HG02885 (cell line): ENCODE data around the gene ZBTB17.

Source experiments
- ATAC-seq: cut with Tn5 transposase; IDR thresholded peaks from one replicate; pipeline ENCODE4 v1.9.1; 2021; ENCODE audit warnings: mild to moderate bottlenecking; ENCODE audit not compliant: unreplicated experiment, poor library complexity

The ZBTB17 gene

DNA sequence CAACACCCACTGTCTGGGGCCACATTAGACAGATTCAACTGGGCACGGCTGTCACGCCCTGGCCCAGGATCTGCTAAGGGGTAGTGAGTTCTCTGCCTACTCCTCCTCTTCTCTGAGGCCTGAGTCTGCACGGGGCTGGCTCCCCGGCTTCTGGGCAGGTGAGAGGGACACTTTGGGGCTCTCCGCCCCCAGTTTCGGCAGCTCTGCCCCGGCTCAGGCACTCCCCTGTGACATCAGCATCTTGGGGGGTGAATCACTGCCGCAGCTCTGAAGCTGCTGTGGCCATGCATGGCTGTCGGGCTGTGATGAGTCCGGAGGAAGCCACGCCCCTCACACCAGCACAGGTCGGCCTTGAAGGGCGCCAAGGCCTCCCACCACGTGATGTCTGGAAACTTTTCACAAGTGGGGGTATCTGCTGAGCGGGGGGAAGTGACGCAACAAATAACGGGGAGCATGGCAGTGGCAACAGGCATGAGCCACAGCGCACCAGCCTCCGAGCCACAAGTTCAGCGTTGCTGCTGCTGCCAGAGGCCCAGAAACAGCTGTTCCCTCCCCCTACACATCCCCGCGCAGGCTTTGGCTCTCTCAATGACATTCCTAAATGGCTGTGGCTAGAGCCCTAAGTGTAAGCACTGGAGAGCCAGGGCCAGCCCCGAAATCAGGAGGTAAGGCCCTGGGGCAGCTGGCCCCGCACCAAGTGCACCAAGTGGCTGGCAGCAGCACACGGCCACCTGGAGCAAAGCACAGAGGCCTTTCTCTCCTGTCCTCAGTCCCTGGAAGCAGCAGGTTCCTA lies 26.3 kb downstream of the ZBTB17 start:
- peak; percentile 82 for ATAC-seq

DNA sequence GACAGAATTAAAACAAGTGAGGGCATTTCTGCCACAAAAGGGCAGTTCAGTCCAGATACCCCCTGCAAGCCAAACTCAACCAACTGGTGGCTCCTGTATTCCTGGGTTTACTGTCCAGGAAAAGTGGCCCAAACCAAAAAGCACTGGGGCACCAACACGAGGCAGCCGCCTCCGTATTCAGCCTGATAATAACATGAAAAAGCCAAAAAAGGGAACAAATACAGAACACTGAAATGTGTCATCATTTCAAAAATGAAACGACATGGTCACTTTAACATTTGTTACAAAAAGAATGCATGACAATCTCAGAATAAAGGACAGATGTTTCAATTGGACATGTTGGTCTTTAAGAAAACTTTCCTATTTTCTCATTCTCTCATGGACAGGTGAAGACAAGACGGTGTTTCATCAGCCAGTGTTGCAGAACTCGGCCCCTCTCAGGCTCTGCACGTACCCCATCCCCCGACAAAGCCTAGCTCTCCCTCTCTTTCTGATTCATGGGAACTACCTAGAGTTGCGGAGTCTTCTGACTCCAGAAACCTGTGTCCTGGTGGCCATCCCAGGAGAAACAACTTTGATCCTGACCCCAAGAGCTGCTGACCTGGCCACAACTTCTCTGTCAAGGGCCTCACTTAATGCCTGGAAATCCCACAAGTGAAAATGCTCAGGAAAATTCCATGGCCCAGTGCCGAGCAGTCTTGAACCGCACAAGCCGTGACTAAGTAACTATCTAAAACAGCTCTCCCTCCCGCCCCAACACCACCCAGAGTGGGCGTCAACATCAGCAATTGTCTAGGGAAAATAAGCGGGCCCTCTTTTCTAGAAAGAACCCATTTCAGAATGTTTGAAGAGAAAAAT lies 27.1 kb downstream of the ZBTB17 start:
- ATAC-seq = peak; percentile 13

DNA sequence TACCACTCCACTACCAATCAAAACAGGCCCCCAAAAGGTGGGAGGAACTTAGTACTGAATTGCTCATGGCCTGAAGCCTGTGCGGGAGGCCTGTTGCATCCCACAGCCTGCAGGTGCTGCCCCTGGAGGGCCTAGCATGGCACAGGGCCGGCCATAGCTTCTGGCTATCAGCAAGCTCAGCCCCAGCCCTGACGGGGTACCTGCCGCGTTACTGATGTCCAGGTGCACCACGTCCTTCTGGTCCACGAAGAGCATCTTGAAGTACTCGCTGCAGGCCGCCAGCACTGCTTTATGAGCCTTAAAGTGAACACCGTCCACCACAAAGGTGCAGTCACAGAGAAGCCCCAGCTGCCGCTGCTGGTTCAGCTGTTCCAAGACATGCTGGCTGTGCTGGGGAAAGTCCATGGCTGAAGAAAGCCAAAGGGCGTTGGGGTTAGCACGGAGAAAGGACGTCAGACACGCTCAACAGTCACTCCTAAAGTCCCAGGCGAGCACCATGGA lies 27.8 kb downstream of the ZBTB17 start:
- ATAC-seq = no peak

DNA sequence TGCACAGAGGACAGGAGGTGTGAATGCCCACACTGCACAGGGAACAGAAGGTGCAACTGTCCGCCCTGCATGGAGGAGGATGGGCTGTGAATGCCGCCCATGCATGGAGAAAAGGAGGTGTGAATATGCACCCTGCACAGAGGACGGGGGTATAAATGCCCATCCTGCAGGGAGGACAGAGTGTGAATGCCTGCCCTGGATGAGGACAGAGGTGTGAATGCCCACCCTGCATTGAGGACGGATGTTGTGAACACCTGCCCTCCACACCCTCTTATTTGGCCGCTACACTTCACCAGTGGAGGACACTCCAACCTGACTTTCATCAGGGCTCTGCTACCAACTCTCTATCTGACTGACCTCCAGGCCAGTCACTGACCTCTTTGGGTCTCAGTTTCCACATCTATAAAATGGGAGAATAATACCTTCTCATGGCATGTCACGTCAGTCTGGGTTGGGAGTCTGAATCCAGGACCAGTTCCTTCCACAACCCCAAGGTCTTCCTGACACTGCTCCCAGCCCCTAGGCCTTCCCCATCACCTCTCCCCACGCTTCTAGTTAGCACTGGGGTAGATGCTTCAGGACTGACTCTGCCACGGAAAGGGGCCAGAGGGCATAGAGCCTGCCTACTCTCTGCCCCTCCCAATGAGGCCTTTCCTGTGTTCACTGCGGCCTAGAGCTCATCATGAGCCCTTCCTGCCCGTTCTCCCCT lies 28.4 kb downstream of the ZBTB17 start:
- no peak for ATAC-seq

DNA sequence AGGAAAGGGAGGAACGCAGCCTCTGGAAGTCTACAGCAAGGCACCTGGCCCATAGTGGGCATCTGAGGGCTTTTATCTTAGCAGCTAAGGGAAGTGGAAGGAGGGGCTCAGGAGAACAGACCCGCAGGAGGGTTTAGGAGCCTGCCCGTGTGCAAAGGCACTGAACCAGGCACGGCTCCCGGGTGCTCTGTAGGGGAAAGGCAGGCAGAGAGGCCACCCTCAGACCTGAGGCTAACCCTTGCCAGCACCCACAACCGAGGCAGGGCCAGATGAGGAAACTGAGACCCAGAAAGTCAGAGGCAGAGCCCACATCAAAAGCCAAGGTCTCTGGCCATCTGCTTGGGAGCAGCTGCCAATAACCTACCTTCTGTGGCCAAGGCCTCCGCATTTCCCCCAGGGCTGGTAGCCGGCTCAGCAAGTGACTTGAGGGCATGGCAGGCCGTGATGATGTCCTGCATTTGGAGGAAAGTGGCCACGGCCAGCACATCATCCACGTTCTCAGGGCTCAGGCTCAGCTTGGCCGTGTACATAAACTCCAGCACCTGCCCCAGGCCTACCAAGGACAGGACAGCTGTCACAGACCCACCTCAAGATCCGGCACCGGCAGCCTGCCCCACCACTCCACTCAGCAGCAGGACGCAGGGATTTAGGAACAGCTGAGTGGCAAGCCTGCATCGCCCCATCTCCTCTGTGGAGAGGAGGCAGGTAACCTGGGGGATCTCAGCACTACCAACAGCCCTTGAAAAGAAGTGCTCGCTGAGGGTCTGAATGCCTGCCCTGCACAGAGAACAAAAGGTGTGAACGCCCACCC lies 29.1 kb downstream of the ZBTB17 start:
- ATAC-seq = no peak

DNA sequence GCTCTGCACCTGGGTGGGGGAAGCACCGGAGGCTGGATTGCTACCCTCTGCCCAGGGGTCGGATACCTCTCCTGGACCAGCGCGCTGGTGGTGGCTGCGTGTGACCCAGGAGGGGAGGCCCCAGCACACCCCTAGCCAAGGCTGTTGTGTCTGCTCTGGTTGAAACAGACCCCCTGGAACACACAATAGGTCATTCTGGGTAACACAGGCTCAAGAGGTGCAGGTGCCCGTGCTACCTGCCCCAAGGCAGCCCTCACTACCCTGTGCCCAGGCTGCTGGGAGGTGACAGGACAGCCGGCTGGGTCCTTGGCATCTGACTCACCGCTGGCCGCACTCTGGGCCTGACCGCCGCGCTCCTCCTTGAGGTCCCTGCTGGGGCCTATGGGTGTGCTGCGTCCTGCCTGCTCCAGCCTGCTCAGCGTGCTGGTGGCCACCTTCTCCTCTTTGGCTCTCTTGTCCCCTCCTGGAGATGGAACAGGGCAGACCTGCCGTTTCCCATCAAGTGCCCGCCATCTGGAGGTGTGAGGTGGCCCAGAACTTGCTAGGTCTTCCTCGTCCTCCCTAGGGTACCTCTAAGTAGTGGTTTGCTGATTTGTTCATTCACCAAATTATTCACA lies 30.0 kb downstream of the ZBTB17 start:
- ATAC-seq = no peak

DNA sequence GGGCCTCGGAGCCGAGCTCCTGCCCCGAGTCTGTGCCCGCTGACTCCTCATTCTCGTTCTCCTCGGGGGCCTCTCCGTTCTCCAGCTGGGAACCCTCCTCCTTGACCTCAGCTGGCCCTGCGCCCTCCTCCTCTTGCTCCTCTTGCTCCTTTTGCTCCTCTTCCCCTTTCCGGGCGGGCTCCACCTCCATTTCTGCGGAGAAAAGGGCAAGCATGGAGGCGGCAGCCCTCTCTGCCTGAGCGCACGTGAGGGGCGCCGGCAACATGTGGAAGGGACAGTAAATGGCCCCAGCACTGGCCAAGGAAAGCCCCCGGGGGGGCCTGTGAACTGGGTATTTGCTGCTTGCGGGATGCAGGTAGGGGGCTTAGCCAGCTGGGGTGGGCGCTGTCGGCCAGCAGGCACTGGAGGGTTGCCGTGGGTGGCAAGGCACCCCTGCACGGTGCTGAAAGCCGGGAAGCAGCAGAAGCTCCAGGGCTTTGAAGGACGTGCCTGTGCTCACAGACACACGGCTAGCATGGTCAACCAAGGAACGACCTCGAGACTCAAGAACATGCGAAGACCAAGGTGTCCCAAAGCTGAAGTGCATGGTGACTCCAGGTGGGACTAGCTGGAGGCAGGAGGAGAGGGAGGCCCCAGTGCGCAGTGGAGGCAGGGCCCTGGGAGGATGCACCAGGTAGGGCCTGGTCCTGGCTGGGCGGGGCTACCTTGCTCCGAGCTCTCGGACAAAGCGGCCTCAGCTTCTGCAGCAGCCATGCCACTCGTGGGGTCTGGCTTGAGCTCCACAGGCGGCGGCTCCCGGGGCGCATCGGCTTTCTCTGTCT lies 30.7 kb downstream of the ZBTB17 start:
- no peak for ATAC-seq

DNA sequence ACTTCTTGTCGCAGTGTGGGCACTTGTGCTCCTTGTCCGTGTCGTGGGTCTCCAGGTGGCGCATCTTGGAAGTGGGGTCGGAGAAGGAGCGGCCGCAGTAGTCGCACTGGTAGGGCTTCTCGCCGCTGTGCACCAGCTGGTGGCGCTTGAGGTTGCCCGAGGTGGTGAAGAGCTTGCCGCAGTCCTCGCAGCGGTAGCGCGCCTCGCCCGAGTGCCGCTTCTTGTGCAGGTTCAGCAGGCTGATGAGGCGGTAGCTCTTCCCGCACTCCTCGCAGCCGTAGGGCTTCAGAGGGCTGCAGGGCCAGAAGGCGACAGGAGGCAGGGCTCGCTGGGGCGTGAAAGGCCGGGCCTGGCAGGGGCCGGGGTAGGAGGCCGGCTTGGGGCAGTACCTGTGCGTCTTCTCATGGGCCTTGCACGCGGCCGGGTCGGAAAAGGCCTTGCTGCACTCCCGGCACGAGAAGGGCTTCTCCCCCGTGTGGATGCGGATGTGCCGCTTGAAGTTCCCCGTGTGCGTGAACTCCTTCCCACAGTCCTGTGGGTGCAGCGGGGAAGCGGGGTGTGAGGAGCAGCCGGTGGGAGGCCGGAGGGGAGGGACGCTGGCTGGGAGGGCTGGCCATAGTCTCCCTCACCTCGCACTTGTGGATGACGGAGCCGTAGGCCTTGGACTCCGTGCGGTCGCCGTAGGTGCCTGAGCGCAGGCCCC lies 31.4 kb downstream of the ZBTB17 start:
- ATAC-seq = no peak

DNA sequence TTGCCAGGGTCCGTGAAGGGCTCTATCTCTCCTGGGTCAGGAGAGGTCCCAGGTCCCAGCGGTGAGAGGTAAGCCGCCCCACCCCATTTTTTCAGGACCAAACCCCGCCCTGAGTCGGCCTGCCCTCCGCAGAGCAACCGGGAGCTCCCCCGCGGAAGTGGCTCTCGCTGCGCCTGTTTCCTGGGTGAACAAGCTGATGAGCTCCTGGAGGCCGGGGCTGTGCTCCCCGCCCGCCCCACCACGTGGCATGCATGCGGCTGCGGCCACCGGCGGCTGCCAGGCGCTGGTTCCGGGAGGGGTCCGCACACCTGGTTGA lies 32.0 kb downstream of the ZBTB17 start:
- no peak for ATAC-seq

DNA sequence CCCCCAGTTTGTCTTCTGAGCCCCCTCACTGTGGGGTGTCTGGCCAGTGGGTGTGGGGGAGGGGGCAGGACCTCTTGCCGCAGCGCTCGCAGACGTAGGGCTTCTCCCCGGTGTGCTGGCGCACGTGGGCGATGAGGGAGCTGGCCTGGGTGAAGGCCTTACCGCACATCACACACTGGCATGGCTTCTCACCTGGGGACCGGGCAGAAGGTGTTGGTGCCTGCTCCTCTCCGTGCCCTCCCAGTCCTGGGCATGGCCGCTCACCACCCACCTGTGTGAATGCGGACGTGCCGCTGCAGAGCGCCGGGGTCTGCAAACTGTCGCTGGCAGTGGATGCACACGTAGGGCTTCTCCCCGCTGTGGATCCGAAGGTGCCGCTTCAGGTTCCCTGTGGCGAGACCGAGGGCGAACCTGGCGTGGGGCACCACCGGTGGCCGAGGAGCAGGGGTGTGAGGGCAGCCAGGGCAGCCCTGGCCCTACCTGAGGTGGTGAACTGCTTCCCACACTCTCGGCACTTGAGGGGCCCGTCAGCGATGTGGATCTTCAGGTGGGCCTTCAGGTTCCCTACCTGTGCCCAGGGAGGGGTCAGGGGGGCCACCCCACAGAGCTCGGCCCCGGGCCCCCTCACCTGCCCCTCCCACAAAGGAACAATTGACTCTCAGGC lies 32.4 kb downstream of the ZBTB17 start:
- no peak for ATAC-seq

DNA sequence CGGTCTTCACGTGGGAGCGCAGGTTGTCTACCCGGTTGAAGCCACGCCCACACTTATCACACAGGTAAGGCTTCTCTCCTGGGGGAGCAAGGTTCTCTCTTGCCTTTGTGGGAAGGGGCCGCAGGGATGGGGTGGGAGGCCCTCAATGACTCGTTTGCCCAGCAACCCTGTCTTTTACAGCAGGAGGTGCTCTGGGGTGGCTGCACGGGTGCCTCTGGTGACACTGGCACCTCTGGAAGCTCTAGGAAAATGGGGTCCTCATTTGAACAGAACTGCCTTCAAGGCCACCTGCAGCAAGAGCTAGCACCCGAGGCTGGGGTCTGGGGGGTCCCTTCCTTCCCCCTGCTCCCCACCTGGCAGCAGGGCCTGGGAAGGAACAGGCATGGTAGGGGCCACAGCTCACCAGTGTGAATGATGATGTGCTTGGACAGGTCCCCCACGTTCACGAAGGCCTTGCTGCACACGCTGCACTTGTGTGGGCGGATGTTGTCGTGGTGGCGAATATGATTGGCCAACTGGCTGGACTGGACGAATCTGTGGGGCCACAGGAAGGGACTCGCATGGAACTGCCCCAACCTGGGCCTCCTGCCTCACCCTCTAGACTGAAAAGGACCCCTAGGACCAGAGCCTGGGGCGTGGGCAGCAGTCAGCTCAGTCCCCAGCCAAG lies 33.1 kb downstream of the ZBTB17 start:
- no peak for ATAC-seq

DNA sequence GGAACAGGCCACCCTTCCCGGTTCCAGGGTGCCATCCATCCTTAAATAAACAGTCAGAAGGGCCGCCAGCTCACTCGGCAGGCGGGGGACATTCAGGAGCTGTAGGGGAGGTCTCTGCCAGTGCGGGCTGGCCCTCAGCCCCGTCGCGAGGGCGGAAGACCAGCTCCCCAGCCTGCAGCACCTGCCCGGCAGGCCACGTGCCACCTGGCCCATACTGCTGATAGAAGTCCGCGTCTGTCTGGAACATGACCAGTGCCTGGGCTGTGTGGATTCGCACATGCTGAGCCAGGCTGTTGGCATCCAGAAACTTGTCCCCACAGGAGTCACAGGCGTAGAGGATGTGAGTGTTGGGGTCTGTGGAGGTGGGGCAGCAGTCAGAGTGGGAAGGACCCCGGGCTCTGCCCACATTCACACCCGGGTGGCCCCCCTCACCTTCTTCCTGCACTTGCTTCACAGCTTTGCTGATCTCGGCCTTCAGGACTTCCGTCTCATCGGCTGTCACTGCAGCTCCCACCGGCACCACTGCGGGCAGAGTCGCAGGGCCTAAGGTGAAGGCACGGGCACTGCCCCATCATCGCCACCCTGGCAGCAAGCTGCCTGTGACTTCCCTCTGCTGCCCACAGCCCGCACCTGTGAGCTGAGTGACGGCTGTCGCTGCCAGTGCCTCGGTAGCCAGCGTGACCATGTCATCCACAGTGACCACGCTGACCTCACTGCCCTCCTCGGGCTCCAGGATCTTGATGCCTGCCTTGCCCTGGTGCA lies 33.8 kb downstream of the ZBTB17 start:
- ATAC-seq = no peak

DNA sequence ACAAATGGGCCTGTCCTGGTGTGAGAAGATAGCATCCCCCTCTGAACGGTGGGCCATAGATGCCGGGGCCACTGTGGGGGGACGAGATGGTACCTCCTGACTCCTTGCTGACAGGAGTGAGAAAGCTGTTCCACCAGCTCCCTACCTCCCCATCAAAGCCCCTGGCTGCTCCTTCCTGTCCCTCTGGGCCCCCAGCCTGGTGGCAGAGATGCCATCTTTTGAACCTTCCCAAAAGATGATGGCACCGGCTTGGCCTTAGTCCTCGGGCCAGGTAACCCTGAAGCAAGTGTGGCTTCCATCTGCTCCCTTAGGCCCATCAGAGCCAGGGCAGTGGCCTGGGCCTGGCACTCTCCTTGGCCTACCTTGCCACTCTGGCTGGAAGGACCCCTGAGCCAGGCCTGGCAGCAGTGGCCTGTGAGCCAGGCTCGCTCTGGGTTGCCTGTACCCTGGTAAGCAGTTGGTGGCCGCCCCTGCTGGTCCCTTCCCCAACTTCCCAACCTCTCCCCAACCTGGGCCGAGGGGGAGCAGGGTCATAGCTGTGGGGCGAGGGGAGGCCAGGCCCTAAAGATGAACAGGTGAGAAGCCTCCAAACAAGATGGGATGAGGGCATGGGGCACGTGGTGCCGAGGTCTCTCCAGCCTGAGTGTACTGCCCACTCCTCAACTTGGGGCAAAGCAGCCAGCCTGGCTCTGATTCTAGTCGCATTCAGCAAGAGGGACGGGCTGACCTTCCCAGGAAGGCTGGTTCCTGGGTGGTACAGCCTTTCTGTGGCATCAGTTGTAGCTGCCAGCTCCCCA lies 34.7 kb downstream of the ZBTB17 start:
- no peak for ATAC-seq

DNA sequence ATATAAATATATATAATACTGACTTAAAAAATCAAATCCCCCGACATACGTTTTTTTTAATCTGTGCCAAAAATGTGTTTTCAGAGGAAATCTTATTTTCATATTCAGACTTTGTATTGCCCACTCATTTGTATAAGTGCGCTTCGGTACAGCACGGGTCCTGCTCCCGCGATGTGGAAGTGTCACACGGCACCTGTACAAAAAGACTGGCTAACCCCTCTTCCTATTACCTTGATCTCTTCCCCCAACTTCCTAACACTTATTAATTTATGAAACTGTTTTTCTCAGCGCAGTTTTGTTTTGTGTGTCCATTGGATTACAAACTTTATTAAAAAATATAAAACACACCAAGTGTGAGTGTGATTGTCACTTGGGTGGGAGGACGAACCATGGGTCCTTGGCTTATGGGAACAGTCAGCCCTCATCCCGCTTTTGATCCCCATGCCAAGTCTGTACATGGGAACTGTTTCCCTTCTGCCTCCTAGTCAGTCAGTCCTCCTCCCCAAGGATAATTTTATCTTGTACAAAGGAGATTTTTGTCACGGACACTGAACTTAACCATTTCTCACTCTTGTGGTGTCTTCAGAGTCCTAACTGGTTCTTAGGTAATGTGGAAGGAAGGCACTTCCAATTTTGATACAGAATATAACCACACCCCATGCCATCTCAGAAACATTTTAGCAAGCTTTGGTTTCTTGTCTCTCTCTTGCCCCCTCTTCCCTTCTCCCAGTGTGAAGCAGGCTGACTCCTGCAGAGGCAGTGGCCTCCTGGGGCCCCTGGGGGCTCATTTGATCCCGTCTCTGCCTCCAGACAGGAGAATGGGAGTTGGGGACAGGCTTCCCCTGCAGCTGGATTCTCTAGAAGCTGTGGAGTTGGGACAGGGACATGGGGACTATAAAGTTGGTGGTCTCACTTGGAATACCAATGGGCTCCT lies 35.5 kb downstream of the ZBTB17 start:
- ATAC-seq = no peak
